Measurements from ENCODE around the gene TPD52L1.

The TPD52L1 gene

DNA sequence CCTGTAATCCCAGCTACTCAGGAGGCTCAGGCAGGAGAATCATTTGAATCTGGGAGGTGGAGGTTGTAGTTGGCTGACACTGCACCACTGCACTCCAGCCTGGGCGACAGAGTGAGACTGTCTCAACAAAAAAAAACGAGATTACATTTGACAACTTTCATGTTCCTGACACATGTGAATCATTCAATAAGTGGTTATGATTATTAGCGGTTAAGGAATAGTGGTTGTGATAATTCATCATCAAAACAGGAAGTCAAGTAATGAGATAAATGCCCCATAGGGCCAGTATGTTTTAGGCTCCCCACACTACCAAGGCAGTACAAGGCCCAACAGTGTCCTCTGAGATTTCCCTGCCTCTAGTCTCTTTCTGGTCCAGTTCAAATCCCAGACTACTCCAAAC is 145.7 kb downstream of the TPD52L1 start:
- TF ChIP-seq, protein P1, sequence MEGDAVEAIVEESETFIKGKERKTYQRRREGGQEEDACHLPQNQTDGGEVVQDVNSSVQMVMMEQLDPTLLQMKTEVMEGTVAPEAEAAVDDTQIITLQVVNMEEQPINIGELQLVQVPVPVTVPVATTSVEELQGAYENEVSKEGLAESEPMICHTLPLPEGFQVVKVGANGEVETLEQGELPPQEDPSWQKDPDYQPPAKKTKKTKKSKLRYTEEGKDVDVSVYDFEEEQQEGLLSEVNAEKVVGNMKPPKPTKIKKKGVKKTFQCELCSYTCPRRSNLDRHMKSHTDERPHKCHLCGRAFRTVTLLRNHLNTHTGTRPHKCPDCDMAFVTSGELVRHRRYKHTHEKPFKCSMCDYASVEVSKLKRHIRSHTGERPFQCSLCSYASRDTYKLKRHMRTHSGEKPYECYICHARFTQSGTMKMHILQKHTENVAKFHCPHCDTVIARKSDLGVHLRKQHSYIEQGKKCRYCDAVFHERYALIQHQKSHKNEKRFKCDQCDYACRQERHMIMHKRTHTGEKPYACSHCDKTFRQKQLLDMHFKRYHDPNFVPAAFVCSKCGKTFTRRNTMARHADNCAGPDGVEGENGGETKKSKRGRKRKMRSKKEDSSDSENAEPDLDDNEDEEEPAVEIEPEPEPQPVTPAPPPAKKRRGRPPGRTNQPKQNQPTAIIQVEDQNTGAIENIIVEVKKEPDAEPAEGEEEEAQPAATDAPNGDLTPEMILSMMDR (IDR thresholded peaks at IDR 0.05; ENCODE audit: control insufficient read depth, insufficient read depth, low read depth, low read length, missing control alignments), result no peak
- H3K4me3 ChIP-seq (ENCODE audit: control insufficient read depth, low read depth, low read length), result no peak overlapping the region
- no peak for DNase-seq (ENCODE audit: low read depth)

DNA sequence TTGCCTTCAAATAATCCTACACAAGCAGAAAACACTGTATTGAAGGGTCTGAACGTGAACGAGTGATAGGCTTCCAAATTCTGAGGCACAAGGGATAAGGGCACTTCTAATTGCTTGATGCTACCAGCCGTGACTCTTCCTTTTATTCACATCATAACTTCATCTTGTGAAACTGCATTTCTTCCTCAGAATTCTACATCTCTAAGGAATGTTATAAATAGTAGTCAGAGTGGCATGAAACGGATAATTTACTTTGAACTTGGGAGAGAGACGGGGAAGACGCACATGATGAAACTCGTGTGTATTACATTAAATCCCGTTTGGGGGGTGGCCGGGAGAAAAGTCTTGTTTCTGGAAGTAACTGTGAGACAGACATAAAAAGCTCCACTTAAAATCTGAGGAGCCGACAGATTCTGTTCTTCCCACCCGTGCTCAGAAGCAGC is 147.4 kb downstream of the TPD52L1 start:
- DNase-seq (ENCODE audit: low read depth), result no peak
- TF ChIP-seq, protein P1 (IDR thresholded peaks at IDR 0.05; ENCODE audit: control insufficient read depth, insufficient read depth, low read depth, low read length, missing control alignments), result no peak
- peak overlapping the region; percentile 61 for H3K4me3 ChIP-seq (ENCODE audit: control insufficient read depth, low read depth, low read length)

DNA sequence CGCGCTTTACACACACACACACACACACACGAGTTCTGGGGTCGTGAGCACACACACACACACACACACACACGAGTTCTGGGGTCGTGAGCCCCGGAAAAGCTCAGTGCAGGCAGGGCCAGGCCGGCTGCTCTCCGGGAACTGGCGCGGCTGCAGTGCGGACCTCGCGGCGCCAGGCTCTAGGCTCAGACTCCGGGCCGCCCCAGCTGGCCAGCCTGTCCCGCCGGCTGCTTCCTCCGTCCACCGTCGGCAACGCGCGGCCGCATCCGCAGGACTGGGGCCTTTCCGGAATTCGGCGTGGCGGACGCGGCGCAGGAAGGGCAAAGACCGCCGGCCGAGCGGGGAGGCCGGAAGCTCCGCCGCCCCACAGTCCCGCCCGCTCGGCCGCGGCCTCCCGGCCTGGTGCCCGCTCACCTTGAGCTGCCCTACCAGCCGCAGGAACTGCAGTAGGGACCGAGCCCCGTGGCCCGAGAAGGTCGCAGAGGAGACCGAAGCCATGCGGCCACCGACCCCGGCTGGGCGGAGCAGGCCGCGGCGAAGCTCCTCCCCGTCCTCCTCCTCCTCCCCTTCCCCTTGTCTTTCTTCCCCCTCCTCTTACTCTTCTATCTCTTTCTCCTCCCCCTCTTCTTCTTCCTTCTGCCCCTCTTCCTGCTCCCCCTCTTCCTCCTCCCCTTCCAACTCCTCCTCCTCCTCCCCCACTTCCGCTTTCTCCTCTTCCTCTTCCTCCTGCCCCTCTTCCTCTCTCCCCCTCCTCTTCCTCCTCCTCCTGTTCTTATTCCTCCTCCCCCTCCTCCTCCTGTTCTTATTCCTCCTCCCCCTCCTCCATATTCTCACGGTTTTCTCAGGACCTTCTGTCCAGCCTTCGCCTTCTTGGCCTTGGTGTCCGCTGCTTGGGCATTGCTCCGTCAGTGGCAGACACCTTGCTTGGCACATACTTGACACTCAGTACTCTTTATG is 148.1 kb downstream of the TPD52L1 start, which contains the start of gene HDDC2:
Gene HDDC2, minus strand, starts transcription at position 533 of the 957 bp plus-strand sequence. Its CDS starts 35 bp downstream, at position 498.
- peak within 1 kb of the TSS; percentile 61 for H3K4me3 ChIP-seq (ENCODE audit: control insufficient read depth, low read depth, low read length)
- DNase-seq (ENCODE audit: low read depth), result no peak
- TF ChIP-seq, protein P1 (IDR thresholded peaks at IDR 0.05; ENCODE audit: control insufficient read depth, insufficient read depth, low read depth, low read length, missing control alignments), result no peak

DNA sequence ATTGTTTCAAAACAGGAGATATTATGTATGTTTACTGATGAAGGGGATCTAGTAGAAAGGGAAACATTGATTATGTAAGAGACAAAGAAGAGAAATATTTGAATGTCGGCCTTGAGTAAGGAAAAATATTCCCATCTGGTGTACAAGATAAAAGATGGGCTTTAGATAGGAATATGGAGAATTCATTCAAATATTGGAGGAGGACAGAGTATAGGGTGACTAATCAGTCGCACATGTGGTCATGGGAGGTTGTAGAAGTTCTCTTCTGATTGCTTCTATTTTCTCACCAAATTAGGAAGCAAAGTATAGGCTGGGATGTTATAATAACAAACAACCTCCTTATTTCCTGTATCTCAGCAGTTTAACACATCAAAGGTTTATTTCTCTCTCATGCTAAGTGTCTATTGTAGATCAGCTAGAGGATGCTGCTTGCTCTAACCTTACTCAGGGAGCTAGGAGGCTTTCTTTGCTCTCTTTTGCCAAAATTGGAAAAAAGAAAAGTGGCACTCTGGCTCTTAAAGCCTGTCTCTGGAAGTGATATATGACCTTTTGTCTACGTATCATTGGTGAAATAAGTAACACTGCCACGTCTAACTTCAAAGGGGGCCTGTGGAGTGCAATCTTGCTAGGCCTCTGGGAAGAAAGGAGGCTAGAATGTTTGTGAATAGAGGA is 149.4 kb downstream of the TPD52L1 start:
- TF ChIP-seq, protein P1 (IDR thresholded peaks at IDR 0.05; ENCODE audit: control insufficient read depth, insufficient read depth, low read depth, low read length, missing control alignments), result no peak
- no peak overlapping the region for H3K4me3 ChIP-seq (ENCODE audit: control insufficient read depth, low read depth, low read length)
- DNase-seq (ENCODE audit: low read depth), result no peak

DNA sequence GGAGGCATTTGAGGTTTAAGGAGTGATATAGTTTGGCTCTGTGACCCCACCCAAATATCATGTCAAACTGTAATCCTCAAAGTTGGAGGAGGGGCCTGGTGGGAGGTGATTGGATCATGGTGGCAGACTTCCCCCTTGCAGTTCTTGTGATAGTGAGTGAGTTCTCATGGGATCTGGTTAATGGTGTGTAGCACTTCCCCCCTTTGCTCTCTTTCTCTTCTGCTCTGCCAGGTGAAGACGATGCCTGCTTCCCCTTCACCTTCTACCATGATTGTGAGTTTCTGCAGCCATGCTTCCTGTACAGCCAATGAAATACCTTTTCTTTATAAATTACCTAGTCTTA is 149.9 kb downstream of the TPD52L1 start:
- DNase-seq (ENCODE audit: low read depth), result no peak
- TF ChIP-seq, protein P1 (IDR thresholded peaks at IDR 0.05; ENCODE audit: control insufficient read depth, insufficient read depth, low read depth, low read length, missing control alignments), result no peak
- H3K4me3 ChIP-seq (ENCODE audit: control insufficient read depth, low read depth, low read length), result no peak overlapping the region

DNA sequence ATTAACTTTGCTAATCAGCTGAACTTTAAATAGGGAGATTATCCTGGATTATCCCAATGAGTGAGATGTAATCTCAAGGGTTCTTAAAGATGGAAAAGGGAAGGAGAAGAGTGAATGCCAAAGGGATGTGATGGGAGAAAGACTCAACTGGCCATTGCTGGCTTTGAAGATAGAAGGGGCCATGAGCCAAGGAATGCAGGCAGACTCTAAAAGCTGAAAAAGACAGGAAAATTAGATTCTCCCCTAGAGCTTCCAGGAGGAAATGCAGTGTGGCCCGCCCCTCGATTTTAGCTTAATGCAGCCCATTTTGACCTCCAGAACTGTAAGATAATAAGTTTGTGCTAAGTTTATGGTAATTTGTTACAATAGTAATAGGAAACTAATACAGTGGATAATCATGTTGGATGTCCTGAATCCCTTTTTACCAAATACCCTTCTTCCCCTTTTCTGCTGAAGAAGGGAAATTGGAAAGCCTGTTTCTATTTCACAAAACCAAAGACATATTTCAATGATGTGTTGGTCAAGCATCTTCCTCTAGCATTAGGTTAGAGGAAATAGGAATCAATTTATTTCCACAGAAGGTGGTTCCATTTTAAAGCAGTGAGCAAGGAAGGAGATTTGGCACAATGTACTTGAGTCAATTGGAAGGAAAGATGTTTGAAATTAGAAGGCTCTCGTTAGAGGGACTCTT is 151.5 kb downstream of the TPD52L1 start:
- no peak for DNase-seq (ENCODE audit: low read depth)
- TF ChIP-seq, protein P1 (IDR thresholded peaks at IDR 0.05; ENCODE audit: control insufficient read depth, insufficient read depth, low read depth, low read length, missing control alignments), result no peak

More for the DNA sequence above, 151.5 kb downstream of the TPD52L1 start:
- H3K4me3 ChIP-seq (ENCODE audit: control insufficient read depth, low read depth, low read length), result no peak overlapping the region

Measured in AG09309 (cell line).